Right lobe of liver (tissue), 6 donors: ENCODE data around the gene MEG3. TPM values are rescaled to one million over a fixed set of nuclear protein-coding genes. Genes with fewer than 3 reads are reported as not detected.

ENCODE experiments used
- ATAC-seq, 4 donors: fragments of 200-7000 bp; cut with Tn5 transposase; one replicate each; pipeline ENCODE4 v1.9.1; 2020; ENCODE audit warnings: mild to moderate bottlenecking in 4 of 4, moderate library complexity in 4 of 4
- DNase-seq, 3 donors: peaks; one replicate each; pipeline ENCODE4 v3.0.0-alpha.2; 2020
- H3K27ac ChIP-seq, 3 donors: fragments of 200-600 bp; one replicate each; pipeline ENCODE4 v1.8.0; 2022
- H3K27me3 ChIP-seq, 2 donors: fragments of 200-600 bp; one replicate each; pipeline ENCODE4 v1.8.0; 2022
- H3K36me3 ChIP-seq, 4 donors: fragments of 200-600 bp; sonication (generic) in 1 of 4; one replicate each; pipeline versions ENCODE4 v1.5.1 to v1.8.0; 2017 to 2022; ENCODE audit warnings: control low read depth in 1 of 4
- H3K4me1 ChIP-seq, 4 donors: fragments of 200-600 bp; sonication (generic) in 1 of 4; one replicate each; pipeline versions ENCODE4 v1.5.1 to v1.8.0; 2017 to 2022; ENCODE audit warnings: control low read depth in 1 of 4
- H3K4me3 ChIP-seq, 3 donors: fragments of 200-600 bp; one replicate each; pipeline ENCODE4 v1.8.0; 2022
- H3K9me3 ChIP-seq, 4 donors: fragments of 200-600 bp; sonication (generic) in 1 of 4; one replicate each; pipeline versions ENCODE4 v1.5.1 to v1.8.0; 2017 to 2022; ENCODE audit warnings: control low read depth in 1 of 4
- CTCF ChIP-seq, 4 donors: fragments of 200-600 bp in 3 of 4; fragments of 450-650 bp in 1 of 4; IDR thresholded peaks; one replicate each; pipeline versions ENCODE4 v1.5.1 to v1.8.0; 2016 to 2022; ENCODE audit warnings: antibody characterized with exemption in 4 of 4, mild to moderate bottlenecking in 2 of 4
- POLR2A ChIP-seq: fragments of 450-650 bp; IDR thresholded peaks from one replicate; pipeline ENCODE4 v1.6.1; 2017; ENCODE audit warnings: antibody characterized with exemption, mild to moderate bottlenecking
- WGBS: methylation state at CpG from one replicate; pipeline ENCODE4 v1.1.6; 2018; ENCODE audit warnings: low coverage, low lambda C conversion rate; ENCODE audit not compliant: insufficient coverage; ENCODE audit errors: missing lambda C conversion rate; 5-methylcytosine and 5-hydroxymethylcytosine counted together
- intact Hi-C, 2 donors: fragments of 100-400 bp; cut with DNase I; formaldehyde crosslinking; loops; one replicate each; pipeline versions ENCODE4 v1.11.2 to v1.14.1; 2022
- total RNA-seq, 6 experiments: library from RNA; depleted of rRNA in 2 of 6; stranded (reverse); fragments of >200 nt in 2 of 6; fragmentation: NEBNext Ultra II Directional in 3 of 6; extraction: Animal tissue kit (Norgen Biotek cat#: 25700) in 3 of 6; gene quantifications; one replicate each; pipeline versions ENCODE4 v1.1.0 to v1.2.4, GENCODE V29; 2016 to 2023
- donor health status: DM: no; HTN: yes; CAD: no.
- donor health status: DM: no; HTN: no; CAD: no.
- donor health status: DM: no; HTN: no; CAD: no.
- donor health status: DM: no; HTN: yes; CAD: no.
- donor health status: DM: no; HTN: yes; CAD: no.

MEG3 gene
- total RNA-seq, 6 experiments from 2014 or later: 5.7 to 43.7 (median 23.9) TPM

GRCh38 chr14:100871234-100872186, 45.6 kb downstream of the MEG3 start:
- ATAC-seq: peak in 2 of 4 donors; percentile 25 to 47
- DNase-seq: peak in 1 of 3 donors; percentile 15

DNA sequence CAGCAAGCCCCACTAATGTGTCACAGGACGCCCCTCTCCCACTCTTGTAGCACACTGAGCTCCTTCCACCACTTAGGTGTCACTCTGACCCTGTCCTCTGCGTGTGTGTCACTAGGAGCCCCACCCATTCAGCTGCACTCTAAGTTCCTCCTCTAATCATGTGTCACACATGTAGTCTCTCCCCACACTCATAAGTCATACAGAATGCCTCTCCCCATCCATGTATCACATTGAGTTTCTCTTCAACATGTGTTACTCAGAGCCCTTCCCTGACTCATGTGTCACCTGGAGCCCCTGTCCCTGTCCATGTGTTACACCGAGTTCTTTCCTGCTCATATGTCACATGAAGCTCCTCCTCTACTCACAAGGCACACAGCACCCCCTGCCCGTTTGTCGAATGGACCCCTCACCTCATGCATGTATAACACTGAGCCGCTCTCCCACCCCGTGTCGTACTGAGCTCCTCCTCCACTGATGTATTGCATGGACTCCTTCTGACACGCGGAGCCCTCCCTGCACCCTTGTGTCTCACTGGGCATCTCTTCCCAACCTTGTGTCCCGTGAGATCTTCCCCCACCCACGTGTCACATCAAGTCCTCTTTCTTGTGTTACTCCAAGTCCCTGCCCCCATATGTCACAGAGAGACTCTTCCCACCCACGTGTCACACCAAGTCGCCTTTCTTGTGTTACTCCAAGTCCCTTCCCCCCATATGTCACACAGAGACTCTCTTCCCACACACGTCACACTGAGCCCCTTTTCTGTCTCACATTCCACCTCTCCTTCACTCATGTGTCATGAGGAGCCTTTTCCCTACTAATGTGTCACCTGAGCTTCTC, 46.6 kb downstream of the MEG3 start:
- ATAC-seq (no peak), DNase-seq (peak in 1 of 3 donors; percentile 23)
- WGBS: 75% methylated on average over 15 of the region's 15 CpGs

More at GRCh38 chr14:100871234-100872186, 45.6 kb downstream of the MEG3 start:
- no peak overlapping the region for H3K4me3 ChIP-seq
- no peaks in the 10 kb centered on the region for H3K27me3 ChIP-seq
- intact Hi-C loops: no loop called here
- TF ChIP-seq POLR2A (no peak), CTCF (IDR thresholded peaks at IDR 0.05) (no peak)
- H3K36me3 ChIP-seq: no peaks in the 10 kb centered on the region
- WGBS: 53% methylated on average over 15 of the region's 16 CpGs
- no peak overlapping the region for H3K27ac ChIP-seq
- no peaks in the 10 kb centered on the region for H3K9me3 ChIP-seq
- no peaks in the 10 kb centered on the region for H3K4me1 ChIP-seq

GRCh38 chr14:100873096-100873482, 47.2 kb downstream of the MEG3 start:
- intact Hi-C loops: no loop called here
- TF ChIP-seq CTCF (IDR thresholded peaks at IDR 0.05) (no peak), POLR2A (no peak)
- no peaks in the 10 kb centered on the region for H3K9me3 ChIP-seq
- DNase-seq: peak in 1 of 3 donors; percentile 29
- H3K4me3 ChIP-seq: no peak overlapping the region
- H3K4me1 ChIP-seq: no peaks in the 10 kb centered on the region
- peak in 1 of 4 donors; percentile 38 for ATAC-seq
- no peaks in the 10 kb centered on the region for H3K36me3 ChIP-seq
- no peaks in the 10 kb centered on the region for H3K27me3 ChIP-seq
- H3K27ac ChIP-seq: no peak overlapping the region
- WGBS: 40% methylated on average over 3 of the region's 3 CpGs

More for the DNA sequence above, 46.6 kb downstream of the MEG3 start:
- H3K36me3 ChIP-seq: no peaks in the 10 kb centered on the region
- H3K27me3 ChIP-seq: no peaks in the 10 kb centered on the region
- no peak overlapping the region for H3K4me3 ChIP-seq
- intact Hi-C loops: no loop called here
- H3K9me3 ChIP-seq: no peaks in the 10 kb centered on the region
- TF ChIP-seq POLR2A (no peak), CTCF (IDR thresholded peaks at IDR 0.05) (no peak)
- no peak overlapping the region for H3K27ac ChIP-seq
- no peaks in the 10 kb centered on the region for H3K4me1 ChIP-seq

DNA sequence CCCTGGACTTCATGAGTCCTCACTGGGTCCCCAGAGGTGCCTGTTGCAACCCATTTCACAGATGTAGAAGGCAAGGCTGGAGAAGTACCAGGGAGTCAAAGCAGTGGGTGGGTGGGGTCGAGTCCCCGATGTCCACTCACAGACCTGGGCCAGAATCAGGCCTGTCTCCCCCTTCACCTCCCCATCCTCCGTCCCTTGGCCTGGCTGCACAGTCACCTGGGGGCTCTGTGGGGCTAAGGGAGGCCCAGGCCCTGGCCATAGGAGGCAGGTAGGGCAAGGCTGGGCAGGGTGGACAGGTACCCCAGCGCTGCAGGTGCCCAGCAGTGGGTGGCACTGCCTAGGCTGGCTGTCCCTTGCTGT, 48.1 kb downstream of the MEG3 start:
- H3K4me3 ChIP-seq: no peak overlapping the region
- peak in 2 of 3 donors; percentile 6 to 34 for DNase-seq
- no peaks in the 10 kb centered on the region for H3K36me3 ChIP-seq
- H3K4me1 ChIP-seq: no peaks in the 10 kb centered on the region
- H3K27ac ChIP-seq: no peak overlapping the region
- ATAC-seq: no peak
- H3K27me3 ChIP-seq: no peaks in the 10 kb centered on the region
- intact Hi-C loops: no loop called here
- no CpG with 5 or more reads among the region's 4 CpGs for WGBS
- no peaks in the 10 kb centered on the region for H3K9me3 ChIP-seq
- TF ChIP-seq POLR2A: no peak
- no peak for TF ChIP-seq CTCF (IDR thresholded peaks at IDR 0.05)
